Measurements from ENCODE around the gene PACRG.

PACRG gene

GRCh38 chr6:162856885-162857284 lies 129.1 kb downstream of the PACRG start:
- peak overlapping the region; percentile 18 for H2BK15ac ChIP-seq (ENCODE audit: low read depth, poor library complexity, severe bottlenecking)
- no peaks in the 10 kb centered on the region for H3K27me3 ChIP-seq (ENCODE audit: control insufficient read depth in 1 of 2, insufficient read depth in 1 of 2, low read length in 2 of 2)
- H3K4me2 ChIP-seq (ENCODE audit: low read length, poor library complexity, severe bottlenecking) = peak overlapping the region; percentile 56
- peak overlapping the region; percentile 42 for H2BK120ac ChIP-seq (ENCODE audit: low read depth, low read length)
- H3K27ac ChIP-seq (ENCODE audit: low read length, poor library complexity, severe bottlenecking) = peak overlapping the region; percentile 77
- H3K9ac ChIP-seq (ENCODE audit: low read length) = peak overlapping the region; percentile 85
- peaks cover 0 to 3% of the 10 kb centered on the region in 2 experiments for H3K36me3 ChIP-seq (ENCODE audit: control insufficient read depth in 1 of 2, insufficient read depth in 2 of 2, low read depth in 1 of 2, low read length in 2 of 2)
- H3K9me3 ChIP-seq (ENCODE audit: control insufficient read depth, low read length) = no peaks in the 10 kb centered on the region
- no peak overlapping the region for H3K4ac ChIP-seq (ENCODE audit: low read depth in 1 of 2, low read length in 2 of 2)
- 22% methylated on average over 6 of the region's 7 CpGs for WGBS
- peak overlapping the region; percentile 51 for H2AK5ac ChIP-seq (ENCODE audit: low read length, severe bottlenecking)
- H4K8ac ChIP-seq (ENCODE audit: low read length) = peak overlapping the region; percentile 69
- no peak overlapping the region for H3K23ac ChIP-seq (ENCODE audit: low read length in 2 of 2)
- peaks cover 6% of the 10 kb centered on the region for H3K4me1 ChIP-seq (ENCODE audit: control insufficient read depth, insufficient read depth, low read depth, low read length)
- no peak overlapping the region for H4K91ac ChIP-seq (ENCODE audit: low read length)
- DNase-seq = peak; percentile 81
- no peak overlapping the region for H2BK12ac ChIP-seq (ENCODE audit: low read length in 2 of 2)
- H3K18ac ChIP-seq (ENCODE audit: low read depth in 1 of 2, low read length in 2 of 2) = no peak overlapping the region
- no peak overlapping the region for H3K14ac ChIP-seq (ENCODE audit: low read length in 2 of 2)
- H3K79me1 ChIP-seq (replicated peaks; ENCODE audit: low read length, poor library complexity, severe bottlenecking) = no peaks in the 10 kb centered on the region
- H2BK5ac ChIP-seq (ENCODE audit: low read depth, low read length, poor library complexity, severe bottlenecking) = peak overlapping the region; percentile 76
- peak overlapping the region in 1 of 2 experiments; percentile 65 for H3K4me3 ChIP-seq (ENCODE audit: insufficient read depth in 1 of 2, low read depth in 1 of 2, low read length in 2 of 2)
- H2AFZ ChIP-seq (ENCODE audit: low read depth, low read length) = peak overlapping the region; percentile 39

- Histone ChIP-seq H3K4me1 (ENCODE audit: control insufficient read depth, insufficient read depth, low read depth, low read length) (peaks cover 4% of the 10 kb centered on the region), H2BK5ac (ENCODE audit: low read depth, low read length, poor library complexity, severe bottlenecking) (peak overlapping the region; percentile 76), H2BK120ac (ENCODE audit: low read depth, low read length) (peak overlapping the region; percentile 42), H2AFZ (ENCODE audit: low read depth, low read length) (peak overlapping the region; percentile 39), H3K36me3 (ENCODE audit: control insufficient read depth in 1 of 2, insufficient read depth in 2 of 2, low read depth in 1 of 2, low read length in 2 of 2) (peaks cover 0 to 3% of the 10 kb centered on the region in 2 experiments), H2BK12ac (ENCODE audit: low read length in 2 of 2) (no peak overlapping the region), H2BK15ac (ENCODE audit: low read depth, poor library complexity, severe bottlenecking) (no peak overlapping the region), H3K4me3 (ENCODE audit: insufficient read depth in 1 of 2, low read depth in 1 of 2, low read length in 2 of 2) (peak overlapping the region in 1 of 2 experiments; percentile 65), H3K79me1 (replicated peaks; ENCODE audit: low read length, poor library complexity, severe bottlenecking) (no peaks in the 10 kb centered on the region), H3K4me2 (ENCODE audit: low read length, poor library complexity, severe bottlenecking) (peak overlapping the region; percentile 56), H3K18ac (ENCODE audit: low read depth in 1 of 2, low read length in 2 of 2) (no peak overlapping the region), H3K23ac (ENCODE audit: low read length in 2 of 2) (no peak overlapping the region), H2AK5ac (ENCODE audit: low read length, severe bottlenecking) (peak overlapping the region; percentile 51), H3K27ac (ENCODE audit: low read length, poor library complexity, severe bottlenecking) (peak overlapping the region; percentile 77), H3K4ac (ENCODE audit: low read depth in 1 of 2, low read length in 2 of 2) (no peak overlapping the region), H4K91ac (ENCODE audit: low read length) (no peak overlapping the region), H4K8ac (ENCODE audit: low read length) (no peak overlapping the region), H3K9ac (ENCODE audit: low read length) (peak overlapping the region; percentile 85), H3K14ac (ENCODE audit: low read length in 2 of 2) (no peak overlapping the region), H3K9me3 (ENCODE audit: control insufficient read depth, low read length) (no peaks in the 10 kb centered on the region), H3K27me3 (ENCODE audit: control insufficient read depth in 1 of 2, insufficient read depth in 1 of 2, low read length in 2 of 2) (no peaks in the 10 kb centered on the region)
- DNase-seq = no peak
- WGBS = 20% methylated on average over 1 of the region's 2 CpGs
Observed at GRCh38 chr6:162857326-162857725, 129.6 kb downstream of the PACRG start.

GRCh38 chr6:162862462-162862861 lies 134.7 kb downstream of the PACRG start:
- Histone ChIP-seq H3K9me3 (ENCODE audit: control insufficient read depth, low read length) (no peaks in the 10 kb centered on the region), H2AFZ (ENCODE audit: low read depth, low read length) (no peak overlapping the region), H3K27ac (ENCODE audit: low read length, poor library complexity, severe bottlenecking) (no peak overlapping the region), H3K18ac (ENCODE audit: low read depth in 1 of 2, low read length in 2 of 2) (no peak overlapping the region), H2AK5ac (ENCODE audit: low read length, severe bottlenecking) (peak overlapping the region; percentile 91), H3K23ac (ENCODE audit: low read length in 2 of 2) (no peak overlapping the region), H3K14ac (ENCODE audit: low read length in 2 of 2) (no peak overlapping the region), H3K4me3 (ENCODE audit: insufficient read depth in 1 of 2, low read depth in 1 of 2, low read length in 2 of 2) (no peak overlapping the region), H2BK15ac (ENCODE audit: low read depth, poor library complexity, severe bottlenecking) (no peak overlapping the region), H3K4ac (ENCODE audit: low read depth in 1 of 2, low read length in 2 of 2) (no peak overlapping the region), H3K9ac (ENCODE audit: low read length) (no peak overlapping the region), H2BK12ac (ENCODE audit: low read length in 2 of 2) (no peak overlapping the region), H3K4me1 (ENCODE audit: control insufficient read depth, insufficient read depth, low read depth, low read length) (peaks cover 1% of the 10 kb centered on the region), H3K27me3 (ENCODE audit: control insufficient read depth in 1 of 2, insufficient read depth in 1 of 2, low read length in 2 of 2) (no peaks in the 10 kb centered on the region), H4K8ac (ENCODE audit: low read length) (no peak overlapping the region), H2BK5ac (ENCODE audit: low read depth, low read length, poor library complexity, severe bottlenecking) (no peak overlapping the region), H3K79me1 (replicated peaks; ENCODE audit: low read length, poor library complexity, severe bottlenecking) (no peaks in the 10 kb centered on the region), H2BK120ac (ENCODE audit: low read depth, low read length) (no peak overlapping the region), H3K4me2 (ENCODE audit: low read length, poor library complexity, severe bottlenecking) (no peak overlapping the region), H3K36me3 (ENCODE audit: control insufficient read depth in 1 of 2, insufficient read depth in 2 of 2, low read depth in 1 of 2, low read length in 2 of 2) (no peaks in the 10 kb centered on the region), H4K91ac (ENCODE audit: low read length) (no peak overlapping the region)
- DNase-seq = no peak
- WGBS = 87% methylated on average over 3 of the region's 3 CpGs

DNA sequence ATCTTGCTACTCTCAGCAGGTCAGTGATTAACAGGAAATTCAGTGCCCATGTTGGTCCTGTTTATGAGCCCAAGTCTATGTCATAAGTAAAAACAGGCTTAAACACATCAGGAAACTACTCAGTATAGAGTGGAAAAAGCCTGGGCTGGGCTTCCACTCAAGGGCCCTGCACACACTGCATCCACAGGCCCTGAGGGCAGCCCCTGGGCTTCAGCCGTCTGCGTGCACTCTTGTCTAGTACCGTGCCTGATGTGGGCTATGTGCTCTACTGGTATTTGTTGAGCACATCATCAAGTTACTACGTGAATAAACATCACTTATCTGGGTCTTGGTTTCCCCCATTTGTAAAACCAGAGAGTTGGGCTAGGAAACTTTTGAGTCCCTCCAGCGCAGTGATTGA lies 135.2 kb downstream of the PACRG start:
- Histone ChIP-seq H3K4me3 (ENCODE audit: insufficient read depth in 1 of 2, low read depth in 1 of 2, low read length in 2 of 2) (no peak overlapping the region), H3K14ac (ENCODE audit: low read length in 2 of 2) (no peak overlapping the region), H3K9me3 (ENCODE audit: control insufficient read depth, low read length) (no peaks in the 10 kb centered on the region), H3K4me1 (ENCODE audit: control insufficient read depth, insufficient read depth, low read depth, low read length) (peaks cover 1% of the 10 kb centered on the region), H3K18ac (ENCODE audit: low read depth in 1 of 2, low read length in 2 of 2) (no peak overlapping the region), H4K8ac (ENCODE audit: low read length) (no peak overlapping the region), H3K36me3 (ENCODE audit: control insufficient read depth in 1 of 2, insufficient read depth in 2 of 2, low read depth in 1 of 2, low read length in 2 of 2) (no peaks in the 10 kb centered on the region), H2AFZ (ENCODE audit: low read depth, low read length) (no peak overlapping the region), H2BK5ac (ENCODE audit: low read depth, low read length, poor library complexity, severe bottlenecking) (no peak overlapping the region), H3K79me1 (replicated peaks; ENCODE audit: low read length, poor library complexity, severe bottlenecking) (no peaks in the 10 kb centered on the region), H3K4me2 (ENCODE audit: low read length, poor library complexity, severe bottlenecking) (no peak overlapping the region), H3K9ac (ENCODE audit: low read length) (no peak overlapping the region), H2AK5ac (ENCODE audit: low read length, severe bottlenecking) (no peak overlapping the region), H4K91ac (ENCODE audit: low read length) (no peak overlapping the region), H3K27me3 (ENCODE audit: control insufficient read depth in 1 of 2, insufficient read depth in 1 of 2, low read length in 2 of 2) (no peaks in the 10 kb centered on the region), H2BK15ac (ENCODE audit: low read depth, poor library complexity, severe bottlenecking) (no peak overlapping the region), H3K4ac (ENCODE audit: low read depth in 1 of 2, low read length in 2 of 2) (no peak overlapping the region), H3K23ac (ENCODE audit: low read length in 2 of 2) (no peak overlapping the region), H2BK120ac (ENCODE audit: low read depth, low read length) (no peak overlapping the region), H2BK12ac (ENCODE audit: low read length in 2 of 2) (no peak overlapping the region), H3K27ac (ENCODE audit: low read length, poor library complexity, severe bottlenecking) (no peak overlapping the region)
- 95% methylated on average over 3 of the region's 5 CpGs for WGBS
- DNase-seq = no peak
